Liver (tissue), 3 donors: ENCODE data around the gene APP.

Experiments
- ATF3 ChIP-seq: IDR thresholded peaks from 2 replicates; pipeline ENCODE4 v1.6.1; 2016; ENCODE audit warnings: antibody characterized with exemption
- CTCF ChIP-seq: fragments of 150-350 bp; IDR thresholded peaks from 2 replicates; pipeline ENCODE4 v1.5.1; 2017; ENCODE audit warnings: improper control_type of control experiment, low read depth, low read length; ENCODE audit not compliant: missing input control
- RAD21 ChIP-seq, 2 donors: IDR thresholded peaks; 2 replicates each; pipeline ENCODE4 v1.6.1; 2016; ENCODE audit warnings: antibody characterized with exemption in 2 of 2, mild to moderate bottlenecking in 2 of 2
- YY1 ChIP-seq: IDR thresholded peaks from 2 replicates; pipeline ENCODE4 v1.6.1; 2016; ENCODE audit warnings: antibody characterized with exemption, mild to moderate bottlenecking
- donor health status: healthy.
- donor health status: healthy.

GRCh38 chr21:26079366-26079765, 91.2 kb downstream of the APP start:
- no peak for TF ChIP-seq CTCF
- TF ChIP-seq ATF3 = no peak
- no peak for TF ChIP-seq YY1
- TF ChIP-seq RAD21 (IDR thresholded peaks at IDR 0.05) = no peak
